ENCODE data around the gene CEP19.

- TF ChIP-seq CTCF (IDR thresholded peaks at IDR 0.05): no peak
- no peak for TF ChIP-seq POLR2A (IDR thresholded peaks at IDR 0.05)
Measured at GRCh38 chr3:196749125-196749524, 37.1 kb upstream of the CEP19 start.

Measured in uterus (tissue), 2 donors.